ENCODE data around the gene ASB6. TPM values are rescaled to one million over a fixed set of nuclear protein-coding genes. Genes with fewer than 3 reads are reported as not detected.

The ASB6 gene
- total and polyA plus RNA-seq, 8 donors: 7.5 to 35.6 (median 14.8) TPM

DNA sequence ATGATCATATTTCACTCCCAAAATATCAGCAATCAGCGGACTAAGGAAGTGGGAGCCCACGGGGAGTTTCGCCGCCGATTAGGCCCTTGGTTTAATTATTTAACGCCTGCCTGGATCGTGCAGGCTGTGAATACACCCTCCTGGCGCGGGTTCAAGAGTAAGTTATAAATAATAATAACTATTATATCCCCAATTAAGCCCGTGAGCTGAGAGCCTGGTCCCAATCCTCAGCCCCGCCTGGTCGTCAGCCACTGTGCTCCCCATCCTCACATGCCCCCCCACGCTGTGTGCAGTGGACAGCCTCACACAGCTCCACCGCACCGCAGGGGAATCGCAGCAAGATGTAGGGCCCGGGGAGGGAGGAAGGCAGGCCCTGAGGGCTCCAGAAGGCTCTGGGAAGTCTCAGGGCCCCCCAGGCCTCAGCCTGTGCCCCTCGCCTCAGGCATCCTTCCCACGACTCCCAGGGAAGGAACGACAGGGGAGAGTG lies 12.6 kb upstream of the ASB6 start:
- no peak overlapping the region for H3K27ac ChIP-seq

DNA sequence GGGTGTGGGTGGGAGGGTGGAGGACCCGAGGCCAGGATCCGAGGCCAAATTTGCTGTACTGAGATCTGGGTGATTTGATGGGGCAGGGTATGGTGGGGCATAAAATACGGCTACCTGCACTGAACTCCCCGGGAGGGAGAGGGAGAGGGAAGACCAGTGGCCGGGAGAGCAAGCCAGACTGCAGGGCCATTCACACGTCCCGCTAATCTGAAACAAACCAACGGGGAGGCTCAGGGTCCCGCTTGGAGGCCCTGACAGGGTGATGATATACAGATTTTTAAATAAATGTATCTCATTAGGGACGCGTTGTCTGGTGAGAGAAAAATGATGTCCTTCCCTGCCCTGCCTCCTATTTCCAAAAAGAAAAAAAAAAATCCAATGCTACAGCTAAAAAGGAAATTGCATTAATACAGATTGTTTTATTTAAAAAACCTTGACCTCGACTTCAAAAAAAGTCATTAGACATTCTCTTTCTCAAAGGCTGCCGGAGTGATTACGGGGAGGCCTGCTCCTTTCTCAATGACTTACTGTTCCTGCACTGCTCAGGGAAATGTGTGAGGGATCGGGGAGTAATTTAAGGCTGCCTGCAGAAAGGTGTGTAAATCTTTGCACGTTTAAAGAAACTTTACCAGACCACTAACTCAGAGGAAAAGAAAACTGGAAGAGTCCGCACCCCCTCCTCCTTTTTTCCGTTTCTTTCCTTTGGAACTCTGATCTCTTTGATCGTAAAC lies 12.0 kb upstream of the ASB6 start:
- TF ChIP-seq POLR2A (IDR thresholded peaks at IDR 0.05): no peak
- Histone ChIP-seq H3K36me3 (no peaks in the 10 kb centered on the region), H3K4me1 (peaks cover 0 to 14% (median 8%) of the 10 kb centered on the region in 4 donors), H3K9me3 (no peaks in the 10 kb centered on the region), H3K27me3 (peaks cover 0 to 8% (median 0%) of the 10 kb centered on the region in 3 donors), H3K27ac (no peak overlapping the region), H3K4me3 (no peak overlapping the region)
- intact Hi-C loops (cut with DNase I; ENCODE audit: low total_unique reads): loop anchor here (10.0 kb wide), 1 partner anchor 71 kb away; no protein-coding TSS in a partner anchor
- 31 to 53% (median 39%) methylated on average over 19 of the region's 19 CpGs for WGBS, 5 donors
- no peak for DNase-seq

More for the DNA sequence above, 12.6 kb upstream of the ASB6 start:
- no peak for DNase-seq
- TF ChIP-seq POLR2AphosphoS5 (IDR thresholded peaks at IDR 0.05): no peak
- TF ChIP-seq, protein P1, sequence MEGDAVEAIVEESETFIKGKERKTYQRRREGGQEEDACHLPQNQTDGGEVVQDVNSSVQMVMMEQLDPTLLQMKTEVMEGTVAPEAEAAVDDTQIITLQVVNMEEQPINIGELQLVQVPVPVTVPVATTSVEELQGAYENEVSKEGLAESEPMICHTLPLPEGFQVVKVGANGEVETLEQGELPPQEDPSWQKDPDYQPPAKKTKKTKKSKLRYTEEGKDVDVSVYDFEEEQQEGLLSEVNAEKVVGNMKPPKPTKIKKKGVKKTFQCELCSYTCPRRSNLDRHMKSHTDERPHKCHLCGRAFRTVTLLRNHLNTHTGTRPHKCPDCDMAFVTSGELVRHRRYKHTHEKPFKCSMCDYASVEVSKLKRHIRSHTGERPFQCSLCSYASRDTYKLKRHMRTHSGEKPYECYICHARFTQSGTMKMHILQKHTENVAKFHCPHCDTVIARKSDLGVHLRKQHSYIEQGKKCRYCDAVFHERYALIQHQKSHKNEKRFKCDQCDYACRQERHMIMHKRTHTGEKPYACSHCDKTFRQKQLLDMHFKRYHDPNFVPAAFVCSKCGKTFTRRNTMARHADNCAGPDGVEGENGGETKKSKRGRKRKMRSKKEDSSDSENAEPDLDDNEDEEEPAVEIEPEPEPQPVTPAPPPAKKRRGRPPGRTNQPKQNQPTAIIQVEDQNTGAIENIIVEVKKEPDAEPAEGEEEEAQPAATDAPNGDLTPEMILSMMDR (IDR thresholded peaks at IDR 0.05): no peak
- no peak for TF ChIP-seq POLR2A (IDR thresholded peaks at IDR 0.05)
- no peak for TF ChIP-seq EP300 (IDR thresholded peaks at IDR 0.05)
- Histone ChIP-seq H3K4me1 (peaks cover 0 to 14% (median 8%) of the 10 kb centered on the region in 4 donors), H3K36me3 (no peaks in the 10 kb centered on the region), H3K27me3 (peaks cover 0 to 8% (median 0%) of the 10 kb centered on the region in 3 donors), H3K9me3 (no peaks in the 10 kb centered on the region), H3K4me3 (no peak overlapping the region)
- WGBS, 5 donors: 32 to 43% (median 35%) methylated on average over 17 to 20 of the region's 20 CpGs
- intact Hi-C loops (cut with DNase I; ENCODE audit: low total_unique reads): loop anchor here (10.0 kb wide), 1 partner anchor 70 kb away; no protein-coding TSS in a partner anchor

GRCh38 chr9:129650680-129651235 lies 8.8 kb upstream of the ASB6 start:
- H3K9me3 ChIP-seq: no peaks in the 10 kb centered on the region
- no peak overlapping the region for H3K4me3 ChIP-seq
- no peak for DNase-seq
- intact Hi-C loops (cut with DNase I; ENCODE audit: low total_unique reads): loop anchor here (10.0 kb wide), 1 partner anchor 74 kb away; no protein-coding TSS in a partner anchor
- peaks cover 0 to 14% (median 8%) of the 10 kb centered on the region in 4 donors for H3K4me1 ChIP-seq
- H3K27ac ChIP-seq: no peak overlapping the region
- H3K27me3 ChIP-seq: peaks cover 0 to 8% (median 0%) of the 10 kb centered on the region in 3 donors
- TF ChIP-seq POLR2A (IDR thresholded peaks at IDR 0.05) (no peak), EP300 (IDR thresholded peaks at IDR 0.05) (no peak), POLR2AphosphoS5 (IDR thresholded peaks at IDR 0.05) (no peak)
- TF ChIP-seq, protein P1 (IDR thresholded peaks at IDR 0.05): no peak
- 80 to 91% (median 89%) methylated on average over 2 to 10 of the region's 10 CpGs for WGBS, 5 donors
- H3K36me3 ChIP-seq: no peaks in the 10 kb centered on the region

DNA sequence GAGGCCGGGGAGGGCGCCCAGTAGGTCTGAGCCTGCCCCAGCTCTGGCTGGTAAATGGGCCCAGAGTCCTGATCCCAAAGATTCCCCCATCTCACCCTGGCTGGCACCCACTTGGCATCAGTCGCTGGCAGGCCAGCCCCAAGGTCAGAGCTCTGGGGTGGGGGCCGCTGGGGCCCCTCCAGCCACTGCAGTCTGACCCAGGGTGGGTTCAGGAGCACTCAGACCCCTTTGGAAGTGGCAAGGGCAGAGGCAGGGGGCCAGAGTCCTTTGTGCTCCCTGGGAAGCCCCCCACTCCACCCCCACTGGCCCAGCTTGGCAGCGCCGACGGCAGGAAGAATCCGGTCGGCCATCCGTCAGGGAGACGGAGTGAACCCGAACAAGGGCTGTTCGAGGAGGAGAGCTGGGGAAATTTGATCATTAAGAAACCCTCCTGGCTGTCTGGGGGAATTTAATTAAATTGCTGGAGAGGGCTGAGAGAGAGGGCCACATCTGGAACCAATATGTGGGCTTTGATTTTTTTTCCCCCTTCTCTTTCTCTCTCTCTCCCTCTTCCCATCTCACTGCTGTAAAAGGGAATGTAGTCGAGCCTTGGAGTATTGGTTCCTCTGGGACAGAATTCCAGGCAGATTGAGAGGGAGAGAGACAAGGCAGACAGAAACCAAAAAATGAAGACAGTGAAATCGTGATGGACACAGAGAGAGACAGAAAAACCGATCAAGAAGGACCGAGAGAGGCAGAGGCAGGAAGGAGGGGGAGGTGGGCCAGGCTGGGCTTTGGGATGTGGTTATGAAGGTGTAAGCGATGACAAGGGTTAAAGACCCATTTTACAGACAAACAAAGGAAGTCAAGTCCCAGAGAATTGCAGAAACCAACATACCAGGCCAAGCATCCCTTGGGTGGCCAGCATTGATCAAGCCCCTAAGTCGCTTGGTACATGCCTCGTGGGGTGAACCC lies 8.1 kb upstream of the ASB6 start:
- H3K27me3 ChIP-seq: peaks cover 0 to 5% (median 0%) of the 10 kb centered on the region in 3 donors
- WGBS, 5 donors: 87 to 89% (median 87%) methylated on average over 18 to 20 of the region's 20 CpGs
- H3K9me3 ChIP-seq: no peaks in the 10 kb centered on the region
- H3K36me3 ChIP-seq: no peaks in the 10 kb centered on the region
- intact Hi-C loops (cut with DNase I; ENCODE audit: low total_unique reads): loop anchor here (5.0 to 10.0 kb wide), 2 partner anchors 75 to 132 kb away; no protein-coding TSS in a partner anchor
- H3K4me1 ChIP-seq: peaks cover 0 to 14% (median 8%) of the 10 kb centered on the region in 4 donors
- DNase-seq: no peak
- TF ChIP-seq POLR2AphosphoS5 (IDR thresholded peaks at IDR 0.05) (no peak), EP300 (IDR thresholded peaks at IDR 0.05) (no peak), POLR2A (IDR thresholded peaks at IDR 0.05) (no peak)
- TF ChIP-seq, protein P1 (IDR thresholded peaks at IDR 0.05): no peak
- no peak overlapping the region for H3K27ac ChIP-seq
- no peak overlapping the region for H3K4me3 ChIP-seq

Measured in stomach (tissue), 9 donors.